HepG2 (cell line): ENCODE data around the gene SLC23A3. TPM values are rescaled to one million over a fixed set of nuclear protein-coding genes. Genes with fewer than 3 reads are reported as not detected.
A peak's percentile ranks its signal among the peaks of the same experiment; 100 is the strongest.

Experiments
- ATAC-seq: fragments of 200-7000 bp; cut with Tn5 transposase; 3 replicates; pipeline ENCODE4 v1.9.1; 2020; ENCODE audit warnings: mild to moderate bottlenecking, moderate library complexity
- BruUV-seq: library from RNA; stranded (reverse); fragments of 400-500 nt; replicated peaks from 2 replicates; lab custom pipeline; 2021; lab: Mats Ljungman, UMichigan
- CTCF ChIA-PET: fragments of 300-600 bp; formaldehyde crosslinking; extraction: SDS; loops from one replicate; lab custom pipeline; 2021; ENCODE audit warnings: low total read pairs, inconsistent platforms, low intra/inter-chr PET ratio; lab: Yijun Ruan, JAX
- POLR2A ChIA-PET: fragments of 350-600 bp; sonication (Branson Sonifier 250); formaldehyde crosslinking; loops from one replicate; lab custom pipeline; 2020; ENCODE audit warnings: antibody characterized with exemption, inconsistent platforms; lab: Yijun Ruan, JAX
- DNase-seq: peaks from one replicate; pipeline ENCODE4 v3.0.0-alpha.2; 2015; ENCODE audit warnings: low spot score
- FAIRE-seq: peaks from 3 replicates; lab custom pipeline; 2011; peaks lifted over from hg19 to GRCh38; lab: Jason Lieb, UNC
- H2AFZ ChIP-seq: one replicate; pipeline ENCODE4 v1.6.1; 2011; ENCODE audit warnings: low read length, inconsistent platforms
- H3K27ac ChIP-seq: fragments of 300-600 bp; 3 replicates; pipeline ENCODE4 v1.8.0; 2011; ENCODE audit warnings: mixed run types, mild to moderate bottlenecking, mixed read lengths, low read length, inconsistent platforms; ENCODE audit not compliant: insufficient read depth; ENCODE audit errors: extremely low read length
- H3K27me3 ChIP-seq, 2 experiments: fragments of 200-600 bp in 1 of 2; 2 replicates in 1 of 2; 3 replicates in 1 of 2; pipeline versions ENCODE4 v1.6.0 to v1.8.0; 2011; ENCODE audit warnings: low read length in 2 of 2, mild to moderate bottlenecking in 2 of 2, moderate library complexity in 2 of 2, inconsistent platforms in 1 of 2; ENCODE audit not compliant: insufficient read depth in 2 of 2, control insufficient read depth in 1 of 2
- H3K36me3 ChIP-seq, 2 experiments: fragments of 200-600 bp in 1 of 2; replicated peaks in 1 of 2; 2 replicates in 1 of 2; 3 replicates in 1 of 2; pipeline versions ENCODE4 v1.5.1 to v1.8.0; 2011; ENCODE audit warnings: low read length in 2 of 2, inconsistent platforms in 1 of 2; ENCODE audit not compliant: insufficient read depth in 2 of 2, control insufficient read depth in 1 of 2
- H3K4me1 ChIP-seq: 2 replicates; pipeline ENCODE4 v1.5.1; 2012; ENCODE audit warnings: low read length, inconsistent platforms; ENCODE audit not compliant: insufficient read depth
- H3K4me2 ChIP-seq: 2 replicates; pipeline ENCODE4 v1.6.0; 2011; ENCODE audit warnings: low read depth, low read length, inconsistent platforms
- H3K4me3 ChIP-seq, 3 experiments: fragments of 200-600 bp in 1 of 3; sonication (generic), shearing (Covaris generic) in 1 of 3; replicated peaks in 1 of 3; 2 replicates each; pipeline ENCODE4 v1.5.1; 2011 to 2016; ENCODE audit warnings: low read length in 3 of 3, inconsistent platforms in 2 of 3, low read depth in 2 of 3, mild to moderate bottlenecking in 2 of 3, control low read depth in 1 of 3, mixed read lengths in 1 of 3; ENCODE audit not compliant: insufficient read depth in 1 of 3
- H3K79me2 ChIP-seq: one replicate; pipeline ENCODE4 v1.6.1; 2011; ENCODE audit warnings: low read length, inconsistent platforms; ENCODE audit not compliant: insufficient read depth
- H3K9ac ChIP-seq: 2 replicates; pipeline ENCODE4 v1.6.0; 2011; ENCODE audit warnings: mild to moderate bottlenecking, low read depth, low read length, inconsistent platforms; ENCODE audit not compliant: insufficient read depth
- H3K9me3 ChIP-seq: 2 replicates; pipeline ENCODE4 v1.5.1; 2012; ENCODE audit warnings: mild to moderate bottlenecking, low read length
- H4K20me1 ChIP-seq: 2 replicates; pipeline ENCODE4 v1.6.0; 2011; ENCODE audit warnings: inconsistent platforms, mild to moderate bottlenecking, low read length, moderate library complexity; ENCODE audit not compliant: insufficient read depth
- ARNTL ChIP-seq: sonication (generic); formaldehyde crosslinking; IDR thresholded peaks from 2 replicates; pipeline ENCODE4 v1.4.0; 2020; ENCODE audit warnings: mild to moderate bottlenecking, missing genetic modification reagents
- HOXA7 ChIP-seq: sonication (generic); formaldehyde crosslinking; IDR thresholded peaks from 2 replicates; pipeline ENCODE4 v1.8.1; 2022; ENCODE audit warnings: mild to moderate bottlenecking, missing genetic modification reagents, moderate library complexity
- LCORL ChIP-seq, 2 experiments: fragments of 450-650 bp in 1 of 2; sonication (generic) in 1 of 2; formaldehyde crosslinking in 1 of 2; IDR thresholded peaks; 2 replicates each; pipeline versions ENCODE4 v1.5.0 to v1.6.1; 2017 to 2020; ENCODE audit warnings: antibody characterized with exemption in 1 of 2, missing genetic modification reagents in 1 of 2
- NAIF1 ChIP-seq: sonication (generic); formaldehyde crosslinking; IDR thresholded peaks from 2 replicates; pipeline ENCODE4 v1.5.0; 2020; ENCODE audit warnings: mild to moderate bottlenecking, missing genetic modification reagents, borderline replicate concordance
- NFYB ChIP-seq: sonication (generic); formaldehyde crosslinking; IDR thresholded peaks from 2 replicates; pipeline ENCODE4 v1.4.0; 2020; ENCODE audit warnings: missing genetic modification reagents
- PAX8 ChIP-seq: sonication (generic); formaldehyde crosslinking; IDR thresholded peaks from 2 replicates; pipeline ENCODE4 v1.8.0; 2022; ENCODE audit warnings: mild to moderate bottlenecking, missing genetic modification reagents, borderline replicate concordance
- ZNF136 ChIP-seq: sonication (generic); formaldehyde crosslinking; IDR thresholded peaks from 2 replicates; pipeline ENCODE4 v1.8.1; 2022; ENCODE audit warnings: low read depth, mild to moderate bottlenecking, moderate library complexity, missing genetic modification reagents
- ZNF18 ChIP-seq: sonication (generic); formaldehyde crosslinking; IDR thresholded peaks from 2 replicates; pipeline ENCODE4 v1.8.0; 2022; ENCODE audit warnings: mild to moderate bottlenecking, missing genetic modification reagents; ENCODE audit not compliant: insufficient replicate concordance
- ZNF337 ChIP-seq: sonication (generic); formaldehyde crosslinking; IDR thresholded peaks from 2 replicates; pipeline ENCODE4 v1.5.1; 2020; ENCODE audit warnings: missing genetic modification reagents, low read depth, mild to moderate bottlenecking, borderline replicate concordance
- ZNF383 ChIP-seq: sonication (generic); formaldehyde crosslinking; IDR thresholded peaks from 2 replicates; pipeline ENCODE4 v1.4.0; 2020; ENCODE audit warnings: missing genetic modification reagents, mild to moderate bottlenecking, borderline replicate concordance
- ZNF430 ChIP-seq: sonication (generic); formaldehyde crosslinking; IDR thresholded peaks from 2 replicates; pipeline ENCODE4 v1.9.0; 2021; ENCODE audit warnings: mild to moderate bottlenecking, missing genetic modification reagents
- ZNF782 ChIP-seq: sonication (generic); formaldehyde crosslinking; IDR thresholded peaks from 2 replicates; pipeline ENCODE4 v1.4.0; 2020; ENCODE audit warnings: missing genetic modification reagents, mild to moderate bottlenecking, borderline replicate concordance
- WGBS: methylation state at CpG from one replicate; pipeline ENCODE4 v1.1.6; 2017; ENCODE audit warnings: low lambda C conversion rate; 5-methylcytosine and 5-hydroxymethylcytosine counted together
- in situ Hi-C: cut with HindIII; loops from 2 replicates; pipeline ENCODE4 v1.10.0; 2017; ENCODE audit warnings: low pct_unique_long_range_greater_than_20kb; ENCODE audit not compliant: extremely low pct_ligation_motif_present
- intact Hi-C: fragments of 100-400 bp; cut with micrococcal nuclease; formaldehyde crosslinking; loops from one replicate; pipeline ENCODE4 v1.10.0; 2022; ENCODE audit not compliant: unreplicated experiment
- polyA plus RNA-seq, 8 experiments: library from polyadenylated mRNA; depleted of rRNA in 3 of 8; stranded (reverse) in 7 of 8; unstranded in 1 of 8; fragments of >200 nt; fragmentation: Illumina TruSeq in 4 of 8; extraction: Trizol in 4 of 8; gene quantifications; 2 replicates each; pipeline versions ENCODE4 v1.2.1 to v1.2.3, GENCODE V29; 2011 to 2016; ENCODE audit warnings: low read depth in 4 of 8, missing spikeins in 1 of 8, mixed read lengths in 1 of 8; ENCODE audit not compliant: insufficient read depth in 1 of 8
- total RNA-seq, 5 experiments: library from RNA; depleted of rRNA; stranded (reverse); fragments of >200 nt; fragmentation: Illumina TruSeq; extraction: Trizol; gene quantifications; 2 replicates each; pipeline ENCODE4 v1.2.3, GENCODE V29; 2016; ENCODE audit warnings: low read depth in 1 of 5
- TF ChIP-seq, protein P1 (sequence below): fragments of 450-650 bp; IDR thresholded peaks from 2 replicates; pipeline ENCODE4 v1.6.1; 2017; ENCODE audit warnings: mild to moderate bottlenecking
- TF ChIP-seq, protein P2 (sequence below): sonication (generic); formaldehyde crosslinking; IDR thresholded peaks from 2 replicates; pipeline ENCODE4 v1.5.0; 2020; ENCODE audit warnings: missing genetic modification reagents

SLC23A3 gene
- total and polyA plus RNA-seq, 2 of the 13 experiments (the other 11 are each of a cell fraction or from before 2014, with no cell fraction given): 0.38 to 0.78 TPM

- TF ChIP-seq, protein P1, sequence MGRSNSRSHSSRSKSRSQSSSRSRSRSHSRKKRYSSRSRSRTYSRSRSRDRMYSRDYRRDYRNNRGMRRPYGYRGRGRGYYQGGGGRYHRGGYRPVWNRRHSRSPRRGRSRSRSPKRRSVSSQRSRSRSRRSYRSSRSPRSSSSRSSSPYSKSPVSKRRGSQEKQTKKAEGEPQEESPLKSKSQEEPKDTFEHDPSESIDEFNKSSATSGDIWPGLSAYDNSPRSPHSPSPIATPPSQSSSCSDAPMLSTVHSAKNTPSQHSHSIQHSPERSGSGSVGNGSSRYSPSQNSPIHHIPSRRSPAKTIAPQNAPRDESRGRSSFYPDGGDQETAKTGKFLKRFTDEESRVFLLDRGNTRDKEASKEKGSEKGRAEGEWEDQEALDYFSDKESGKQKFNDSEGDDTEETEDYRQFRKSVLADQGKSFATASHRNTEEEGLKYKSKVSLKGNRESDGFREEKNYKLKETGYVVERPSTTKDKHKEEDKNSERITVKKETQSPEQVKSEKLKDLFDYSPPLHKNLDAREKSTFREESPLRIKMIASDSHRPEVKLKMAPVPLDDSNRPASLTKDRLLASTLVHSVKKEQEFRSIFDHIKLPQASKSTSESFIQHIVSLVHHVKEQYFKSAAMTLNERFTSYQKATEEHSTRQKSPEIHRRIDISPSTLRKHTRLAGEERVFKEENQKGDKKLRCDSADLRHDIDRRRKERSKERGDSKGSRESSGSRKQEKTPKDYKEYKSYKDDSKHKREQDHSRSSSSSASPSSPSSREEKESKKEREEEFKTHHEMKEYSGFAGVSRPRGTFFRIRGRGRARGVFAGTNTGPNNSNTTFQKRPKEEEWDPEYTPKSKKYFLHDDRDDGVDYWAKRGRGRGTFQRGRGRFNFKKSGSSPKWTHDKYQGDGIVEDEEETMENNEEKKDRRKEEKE: no peak
These were observed 36.7 kb upstream of the SLC23A3 start, which contains the start of gene ZFAND2B (continued) for GRCh38 chr2:219206328-219207133.

DNA sequence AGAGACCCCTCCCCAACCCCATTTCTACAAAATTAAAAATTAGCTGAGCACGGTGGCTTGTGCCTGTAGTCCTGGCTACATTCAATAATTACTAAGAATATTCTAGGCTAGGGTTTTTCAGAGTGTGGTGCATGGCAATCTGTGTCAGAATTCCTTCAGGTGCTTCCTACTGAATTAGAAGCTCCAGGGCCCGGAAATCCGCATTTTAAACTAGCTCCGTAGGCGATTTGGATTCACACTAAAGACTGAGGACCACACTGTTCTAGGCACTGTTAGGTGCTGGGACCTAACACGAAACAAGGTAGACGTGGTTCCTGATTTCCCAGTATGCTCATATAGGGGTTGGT is 36.1 kb upstream of the SLC23A3 start:
- Histone ChIP-seq H3K9me3 (no peaks in the 10 kb centered on the region), H2AFZ (no peak overlapping the region), H3K4me1 (peaks cover 54% of the 10 kb centered on the region), H3K4me2 (peak overlapping the region; percentile 100), H3K9ac (peak overlapping the region; percentile 86), H3K36me3 (peaks cover 7 to 19% of the 10 kb centered on the region in 2 experiments), H3K27ac (peak overlapping the region; percentile 95), H3K79me2 (peaks cover 6% of the 10 kb centered on the region), H3K4me3 (peak overlapping the region; percentile 65 to 86 (median 74)), H3K27me3 (no peaks in the 10 kb centered on the region; a peak in 1 of 5 replicates), H4K20me1 (no peaks in the 10 kb centered on the region)
- ATAC-seq (no peak), DNase-seq (no peak), FAIRE-seq (no peak)
- BruUV-seq: TSS peak; percentile 50
- WGBS: 8% methylated on average over 7 of the region's 7 CpGs
- ChIA-PET CTCF (interaction anchor here (0.9 kb wide), 1 partner anchor 89 kb away, joined by 3 read pairs; no protein-coding TSS in a partner anchor), POLR2A (interaction anchor here (1.0 to 5.6 kb wide), 18 partner anchors 10 to 450 kb away, joined by 3 to 227 read pairs (median 12); partner anchors contain the start of genes ABCB6, ANKZF1, ATG9A and CNPPD1)
- in situ Hi-C loops (loop anchor here (5.0 kb wide), 1 partner anchor 34 kb away; the partner anchor contains the start of gene SLC23A3), intact Hi-C loops (loop anchor here (1.0 kb wide), 2 partner anchors 14 to 23 kb away; partner anchors contain the start of genes ANKZF1 and ATG9A)
- TF ChIP-seq ZNF337 (CRISPR knock-in tag) (0 out of 2 replicates have a peak, but pooled peaks have one; percentile 9), NAIF1 (no peak), ZNF136 (0 out of 2 replicates have a peak, but pooled peaks have one; percentile 3), HOXA7 (no peak), PAX8 (CRISPR knock-in tag) (0 out of 2 replicates have a peak, but pooled peaks have one; percentile 17), ZNF18 (CRISPR knock-in tag) (peak; percentile 16), NFYB (CRISPR knock-in tag) (no peak), ZNF782 (CRISPR knock-in tag) (peak; percentile 89; the same call in 1 of the 2 replicates), ZNF430 (0 out of 2 replicates have a peak, but pooled peaks have one; percentile 49), LCORL (IDR thresholded peaks at IDR 0.05) (no peak), LCORL (CRISPR knock-in tag; IDR thresholded peaks at IDR 0.05) (peak; percentile 16; the same call in 1 of the 2 replicates), ARNTL (CRISPR knock-in tag) (peak; percentile 39; the same call in 1 of the 2 replicates), ZNF383 (CRISPR knock-in tag) (0 out of 2 replicates have a peak, but pooled peaks have one; percentile 83)
- TF ChIP-seq, protein P2, sequence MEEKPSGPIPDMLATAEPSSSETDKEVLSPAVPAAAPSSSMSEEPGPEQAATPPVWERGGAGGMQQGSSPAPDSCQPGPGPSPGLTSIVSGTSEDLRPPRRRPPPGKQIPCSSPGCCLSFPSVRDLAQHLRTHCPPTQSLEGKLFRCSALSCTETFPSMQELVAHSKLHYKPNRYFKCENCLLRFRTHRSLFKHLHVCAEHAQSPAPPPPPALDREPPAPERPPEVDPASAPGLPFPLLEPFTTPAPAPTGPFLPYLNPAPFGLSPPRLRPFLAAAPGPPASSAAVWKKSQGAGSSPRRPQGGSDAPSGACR: 0 out of 2 replicates have a peak, but pooled peaks have one; percentile 4
